NCI-H2196 (cell line): Measurements from ENCODE around the gene IL11RA.
"Not testable (repeated sequence)": the region's sequence is repeated elsewhere in the genome, so short reads cannot be mapped to it uniquely, and the experiment has no call there.

Source experiments
- DNase-seq: peaks from one replicate; lab custom pipeline; 2025; ENCODE audit not compliant: unreplicated experiment; lab: John Stamatoyannopoulos, UW

IL11RA gene

DNA sequence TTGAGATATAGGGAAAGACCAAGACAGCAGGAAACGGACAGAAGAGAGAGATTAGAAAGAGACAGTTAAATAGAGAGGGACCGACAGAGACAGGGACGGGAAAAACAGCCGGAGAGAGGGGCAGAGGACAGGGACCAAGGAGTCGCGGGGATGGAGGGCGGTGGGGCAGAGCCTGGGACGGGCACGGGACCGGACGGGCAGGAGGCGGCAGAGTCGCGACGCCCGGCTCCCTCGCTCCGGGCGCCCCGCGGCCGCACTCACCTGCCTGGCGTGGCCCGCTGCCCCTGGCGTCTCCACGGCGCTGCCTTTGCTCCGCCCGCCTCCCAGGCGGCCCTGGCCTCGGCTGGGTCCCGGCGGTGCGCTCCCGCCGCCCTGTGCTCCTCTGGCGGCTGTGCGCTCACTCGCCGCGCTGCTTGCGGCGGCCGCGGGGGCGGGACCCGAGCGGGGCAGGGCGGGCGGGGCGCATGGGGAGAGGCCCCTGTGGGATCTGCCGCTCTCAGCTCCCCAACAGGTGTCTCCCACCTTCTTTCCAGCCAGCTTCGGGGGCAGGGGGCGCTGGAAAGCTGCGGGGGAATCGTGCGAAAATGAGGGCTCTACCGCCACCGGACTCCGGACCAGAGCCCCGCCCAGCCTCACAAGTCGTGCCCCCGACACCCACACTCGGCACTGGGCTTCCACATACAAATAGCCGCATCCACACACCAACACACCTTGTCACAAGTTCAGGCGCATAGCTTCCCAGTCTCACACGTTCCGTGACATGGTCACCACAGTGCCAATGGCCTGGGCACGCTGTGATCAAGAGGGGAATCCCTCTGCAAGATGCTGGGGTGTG, 23.1 kb upstream of the IL11RA start, which contains the start of gene ARID3C:
TSS of gene ARID3C (minus strand) at position 411 of the 835 bp plus-strand sequence. CDS start 1,052 bp downstream, outside the sequence.
- DNase-seq, result peak; percentile 65

DNA sequence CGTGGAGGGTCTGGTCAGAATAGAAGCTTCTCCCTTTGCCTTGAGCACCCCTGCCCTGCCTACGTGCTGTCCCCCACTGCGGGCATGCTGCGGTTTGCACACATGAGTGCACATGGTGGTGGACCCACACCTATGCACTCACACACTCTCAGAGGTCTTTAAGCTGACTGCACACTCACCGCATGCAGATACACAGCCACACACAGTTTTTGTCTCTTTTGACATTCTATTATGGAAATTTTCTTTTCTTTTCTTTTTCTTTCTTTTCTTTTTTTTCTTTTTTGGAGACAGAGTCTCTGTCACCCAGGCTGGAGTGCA, 22.5 kb upstream of the IL11RA start:
- DNase-seq, result no peak

DNA sequence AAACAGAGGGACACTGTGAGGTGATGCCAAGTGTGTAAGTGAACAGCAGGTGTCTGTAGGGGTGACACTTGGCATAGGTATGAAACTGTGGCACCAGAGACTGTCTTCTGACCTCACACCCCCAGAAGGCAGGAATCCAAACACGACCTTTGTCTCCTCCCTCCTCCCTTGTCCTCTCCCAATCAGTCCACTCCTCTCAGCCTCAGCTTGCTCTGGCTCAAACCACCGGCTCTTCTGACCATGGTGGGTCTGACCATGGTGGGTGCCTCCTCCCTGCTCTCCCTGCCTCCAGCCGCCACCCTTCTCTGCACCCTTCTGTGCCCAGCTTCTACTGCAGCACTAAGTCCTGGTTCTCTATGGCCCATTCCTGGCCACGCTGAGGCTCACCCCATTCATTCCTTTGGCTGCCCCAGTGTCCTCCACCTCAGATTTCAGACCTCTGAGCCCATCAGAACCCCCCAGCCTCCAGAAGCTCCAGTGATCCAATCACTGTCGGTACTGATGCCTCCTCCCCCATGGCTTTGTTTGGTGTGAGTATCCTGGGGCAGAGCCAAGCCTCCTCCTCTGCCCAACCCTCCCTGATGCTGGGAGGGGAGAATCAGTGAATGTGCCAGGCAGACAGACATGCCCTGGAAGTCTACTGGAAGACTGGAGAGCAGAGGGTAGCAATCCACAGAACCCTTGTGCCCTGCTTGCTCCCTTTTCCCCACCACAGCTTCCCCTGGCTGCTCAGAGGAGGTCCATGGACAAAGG, 21.4 kb upstream of the IL11RA start:
- DNase-seq, result peak; percentile 40

DNA sequence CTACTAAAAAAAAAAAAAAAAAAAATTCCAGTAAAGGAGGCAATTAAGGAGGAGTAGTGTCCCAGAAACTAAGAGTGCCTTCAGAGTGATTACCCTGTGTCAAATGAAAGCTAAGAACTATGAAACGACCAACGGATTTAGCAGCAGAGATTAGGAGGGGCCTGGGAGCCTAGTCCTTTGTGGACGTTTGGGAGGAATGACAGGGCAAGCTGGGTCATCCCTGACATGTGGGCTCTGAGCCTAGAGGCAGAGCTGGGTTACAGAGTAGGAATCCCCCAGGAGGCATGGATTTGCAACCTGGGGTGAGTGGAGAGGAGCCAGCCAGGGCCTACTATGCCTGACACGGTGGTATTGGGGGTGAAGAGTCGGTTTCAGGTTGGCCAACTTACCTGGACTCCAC, 18.8 kb upstream of the IL11RA start:
- DNase-seq, result no peak

DNA sequence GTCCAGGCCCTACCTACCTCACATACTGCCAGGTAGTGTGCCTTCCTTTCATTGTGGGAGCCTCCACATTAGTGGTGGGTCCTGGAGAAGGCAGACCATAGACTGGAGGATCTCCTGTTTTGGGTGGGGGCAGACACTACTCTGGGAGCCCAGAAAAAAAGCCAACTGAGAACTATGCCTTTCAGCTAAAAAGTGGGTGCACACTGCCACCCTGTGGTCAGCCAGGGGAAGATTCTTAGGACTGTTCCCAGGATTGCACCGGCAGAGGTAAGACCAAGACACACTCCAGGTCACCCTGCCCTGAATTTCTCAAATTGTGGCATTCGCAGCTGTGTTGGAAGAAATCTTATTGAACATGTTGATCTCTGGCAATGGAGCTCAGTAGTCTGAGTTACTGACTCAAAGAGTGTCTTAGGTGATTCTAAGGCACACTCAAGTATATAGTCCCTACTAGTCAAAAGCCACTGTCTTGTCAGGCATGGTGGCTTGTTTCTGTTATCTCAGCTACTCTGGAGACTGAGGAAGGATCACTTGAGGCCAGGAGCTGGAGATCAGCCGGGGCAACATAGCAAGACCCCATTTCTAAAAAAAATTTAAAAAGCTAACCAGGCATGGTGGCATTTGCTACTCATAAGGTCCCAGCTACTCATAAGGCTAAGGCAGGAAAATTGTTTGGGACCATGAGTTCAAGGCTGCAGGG, 18.0 kb upstream of the IL11RA start:
- DNase-seq, result peak; percentile 61

DNA sequence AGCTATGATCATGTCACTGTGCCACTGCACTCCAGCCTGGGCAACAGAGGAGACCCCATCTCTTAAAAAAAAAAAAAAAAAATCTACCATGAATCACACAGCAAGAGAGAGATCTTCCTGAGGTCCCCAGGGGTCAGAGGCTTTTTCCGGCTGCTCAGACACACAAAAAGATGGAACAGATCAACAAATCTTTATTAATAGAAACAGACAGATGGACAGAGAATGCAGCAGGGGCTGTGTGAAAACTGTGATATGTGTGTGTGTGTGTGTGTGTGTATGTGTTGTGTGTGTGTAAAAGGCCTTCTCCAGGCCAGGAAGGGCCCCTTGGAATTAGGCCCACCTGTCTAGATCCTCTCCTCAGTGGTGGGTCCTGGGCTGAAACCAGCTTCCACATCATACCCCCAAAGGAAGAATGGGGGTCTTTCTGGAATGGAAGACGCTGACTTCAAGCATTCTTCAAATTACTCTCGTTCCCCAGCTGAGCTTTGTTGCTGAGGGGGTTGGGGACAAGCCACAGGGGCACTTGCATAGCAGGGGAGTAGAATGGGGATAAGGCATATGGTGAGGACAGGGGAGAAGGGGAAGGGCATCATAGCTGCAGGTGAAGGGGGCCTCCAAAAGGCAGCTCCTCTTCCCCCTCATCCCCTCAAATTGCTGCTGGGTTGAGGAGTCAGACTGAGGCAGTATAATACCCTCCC, 17.3 kb upstream of the IL11RA start:
- DNase-seq, result no peak

DNA sequence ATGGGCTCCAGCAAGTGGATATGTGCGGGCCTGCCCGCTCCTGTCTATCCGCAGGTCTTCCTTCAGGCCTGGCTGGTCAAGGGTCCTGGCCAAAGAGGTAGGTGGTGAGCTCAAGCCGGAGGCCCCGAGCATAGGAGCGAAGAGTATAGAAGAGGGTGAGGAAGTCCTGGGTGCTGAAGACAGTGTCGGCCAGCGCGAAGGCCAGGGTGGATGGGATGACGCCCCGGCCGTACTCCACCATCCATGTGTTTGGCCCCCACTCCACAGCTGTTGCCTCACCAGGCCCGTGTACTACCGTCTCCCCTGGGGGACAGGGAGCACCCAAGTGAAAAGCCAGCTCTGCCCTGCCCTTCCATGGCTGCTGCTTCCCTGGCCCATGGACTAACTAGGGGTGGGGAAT, 16.4 kb upstream of the IL11RA start:
- no peak for DNase-seq

DNA sequence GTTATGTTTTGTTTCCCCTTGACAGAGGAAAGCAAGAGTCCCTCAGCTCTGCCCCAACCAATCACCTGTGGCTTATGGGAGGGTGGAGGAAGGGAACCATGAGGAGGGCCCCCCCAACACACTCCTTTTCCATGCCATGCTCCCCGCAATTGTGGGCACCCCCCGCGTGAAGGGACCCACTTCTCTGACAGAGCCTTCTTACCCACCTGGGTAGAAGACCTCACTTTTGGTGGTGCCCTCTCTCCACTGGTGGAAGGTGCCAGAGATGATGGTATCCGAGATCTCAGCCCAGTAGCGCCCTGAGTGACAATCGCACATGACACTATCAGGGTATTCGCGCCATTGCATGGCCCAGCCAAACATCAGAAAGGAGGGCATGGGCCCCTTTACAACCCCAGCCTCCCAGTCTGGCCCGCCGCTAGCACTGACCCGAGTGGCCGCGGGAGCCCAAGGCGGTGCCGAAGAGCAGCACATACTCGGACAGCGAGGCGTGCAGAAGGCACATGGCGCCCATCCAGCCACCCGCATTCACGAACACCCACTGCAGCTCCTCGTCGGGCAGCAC, 15.1 kb upstream of the IL11RA start:
- no peak for DNase-seq

DNA sequence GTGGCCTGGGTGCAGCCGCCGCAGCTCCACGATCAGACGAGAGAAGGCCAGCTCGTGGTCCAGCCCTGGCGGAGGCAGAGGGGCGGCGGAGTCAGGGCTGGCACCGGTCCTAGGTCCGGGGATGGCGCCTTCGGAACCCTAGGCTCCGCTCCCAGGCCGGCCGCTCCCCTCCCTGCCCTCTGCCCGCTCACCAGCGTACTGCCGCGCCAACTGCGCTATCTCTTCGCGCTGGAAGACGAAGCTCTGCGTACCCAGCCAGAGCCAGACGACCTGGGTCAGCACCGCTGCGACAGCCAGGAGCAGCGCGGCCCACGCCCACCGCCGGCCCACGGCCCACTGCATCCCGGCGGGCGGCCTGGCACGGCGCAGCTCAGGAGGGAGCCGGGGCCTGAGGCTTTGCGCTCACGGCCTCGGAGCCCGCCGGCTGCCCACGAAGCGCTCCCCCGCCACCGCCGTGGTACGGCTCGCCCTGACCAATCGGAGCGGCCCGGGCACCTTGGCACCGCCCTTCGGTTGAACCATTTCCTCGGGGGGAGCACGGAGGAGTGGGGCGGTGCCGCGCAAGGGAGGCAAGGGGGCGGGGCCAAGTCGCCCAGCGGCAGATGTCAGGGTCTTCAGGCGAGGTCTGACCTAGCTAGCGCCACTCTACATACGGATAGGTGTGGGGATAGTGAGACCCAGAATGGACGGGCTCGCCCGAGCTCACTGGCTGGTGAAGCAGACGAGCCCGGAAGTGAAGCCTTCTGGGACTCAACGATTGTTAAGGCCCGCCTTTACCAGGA, 14.4 kb upstream of the IL11RA start, which contains the start of gene SIGMAR1:
TSS of gene SIGMAR1 (minus strand) at position 432 of the 782 bp plus-strand sequence. CDS start at position 342, 90 bp downstream.
- DNase-seq, result peak; percentile 92

DNA sequence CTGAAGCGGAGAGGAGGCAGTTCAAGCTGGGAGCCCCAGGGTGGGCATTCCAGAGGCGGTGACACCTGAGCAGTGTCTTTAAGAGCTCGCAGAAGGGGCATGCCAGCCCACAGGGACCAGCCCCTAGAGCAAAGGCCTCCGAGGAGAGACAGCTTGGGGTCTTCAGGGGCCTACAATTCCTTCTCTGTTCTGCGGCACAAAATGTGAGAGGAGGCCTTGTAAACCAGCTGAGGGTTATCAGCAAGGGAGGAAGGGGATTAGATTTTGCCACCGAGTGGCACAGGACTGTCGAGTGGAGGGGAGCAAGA, 13.9 kb upstream of the IL11RA start:
- DNase-seq, result no peak

DNA sequence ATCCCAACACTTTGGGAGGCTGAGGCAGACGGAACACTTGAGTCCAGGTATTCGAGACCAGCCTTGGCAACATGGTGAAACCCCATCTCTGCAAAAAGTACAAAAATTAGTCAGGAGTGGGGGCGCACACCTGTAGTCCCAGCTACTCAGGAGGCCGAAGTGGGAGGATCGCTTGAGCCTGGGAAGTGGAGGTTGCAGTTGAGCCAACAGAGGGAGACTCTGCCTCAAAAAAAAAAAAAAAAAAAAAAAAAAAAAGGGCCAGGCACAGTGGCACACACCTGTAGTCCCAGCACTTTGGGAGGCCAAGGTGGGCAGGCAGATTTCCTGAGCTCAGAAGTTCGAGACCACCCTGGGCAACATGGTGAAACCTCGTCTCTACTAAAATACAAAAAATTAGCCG, 12.7 kb upstream of the IL11RA start:
- DNase-seq, result not testable (repeated sequence)

DNA sequence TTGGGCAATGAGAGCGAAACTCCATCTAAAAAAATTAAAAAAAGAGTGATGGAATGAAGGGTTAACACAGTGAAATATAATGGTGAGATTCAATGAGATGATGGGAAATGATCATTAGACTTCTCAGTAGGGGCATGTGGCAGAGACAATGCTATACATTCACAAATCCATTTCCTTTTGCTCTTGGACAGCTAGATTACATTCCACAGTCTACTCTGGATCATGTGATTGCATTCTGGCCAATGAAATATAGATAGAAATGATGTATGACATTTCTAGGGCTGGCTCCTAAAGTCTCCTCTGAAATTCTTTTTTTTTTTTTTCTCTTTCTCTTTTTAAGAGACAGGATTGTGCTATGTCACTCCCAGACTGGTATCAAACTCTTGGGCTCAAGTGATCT, 9.3 kb upstream of the IL11RA start:
- DNase-seq, result no peak

DNA sequence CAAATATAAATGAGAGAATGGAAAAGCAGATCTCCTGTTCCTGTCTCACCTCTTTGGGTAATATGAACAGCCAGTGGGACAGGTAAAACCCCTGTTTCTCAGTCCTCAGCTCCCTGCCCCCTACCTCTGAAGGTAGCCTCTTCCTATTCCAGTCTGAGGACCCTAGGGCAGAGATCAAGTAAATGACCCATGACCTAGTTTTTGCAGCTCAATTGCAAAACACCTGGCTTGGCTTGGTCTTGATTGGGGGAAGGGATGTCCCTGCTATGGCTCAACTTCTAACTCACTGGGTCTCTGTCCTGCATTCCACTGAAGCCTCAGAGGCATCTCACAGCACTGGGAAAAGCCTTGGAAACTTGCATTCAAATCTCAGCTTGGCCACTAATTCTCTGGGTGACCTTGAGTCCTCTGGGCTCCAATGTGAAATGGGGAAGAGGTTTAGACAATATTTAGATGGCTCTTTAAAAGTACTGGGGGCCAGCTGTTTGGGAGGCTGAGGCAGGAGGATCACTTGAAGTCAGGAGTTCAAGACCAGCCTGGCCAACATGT, 7.1 kb upstream of the IL11RA start:
- DNase-seq, result no peak

DNA sequence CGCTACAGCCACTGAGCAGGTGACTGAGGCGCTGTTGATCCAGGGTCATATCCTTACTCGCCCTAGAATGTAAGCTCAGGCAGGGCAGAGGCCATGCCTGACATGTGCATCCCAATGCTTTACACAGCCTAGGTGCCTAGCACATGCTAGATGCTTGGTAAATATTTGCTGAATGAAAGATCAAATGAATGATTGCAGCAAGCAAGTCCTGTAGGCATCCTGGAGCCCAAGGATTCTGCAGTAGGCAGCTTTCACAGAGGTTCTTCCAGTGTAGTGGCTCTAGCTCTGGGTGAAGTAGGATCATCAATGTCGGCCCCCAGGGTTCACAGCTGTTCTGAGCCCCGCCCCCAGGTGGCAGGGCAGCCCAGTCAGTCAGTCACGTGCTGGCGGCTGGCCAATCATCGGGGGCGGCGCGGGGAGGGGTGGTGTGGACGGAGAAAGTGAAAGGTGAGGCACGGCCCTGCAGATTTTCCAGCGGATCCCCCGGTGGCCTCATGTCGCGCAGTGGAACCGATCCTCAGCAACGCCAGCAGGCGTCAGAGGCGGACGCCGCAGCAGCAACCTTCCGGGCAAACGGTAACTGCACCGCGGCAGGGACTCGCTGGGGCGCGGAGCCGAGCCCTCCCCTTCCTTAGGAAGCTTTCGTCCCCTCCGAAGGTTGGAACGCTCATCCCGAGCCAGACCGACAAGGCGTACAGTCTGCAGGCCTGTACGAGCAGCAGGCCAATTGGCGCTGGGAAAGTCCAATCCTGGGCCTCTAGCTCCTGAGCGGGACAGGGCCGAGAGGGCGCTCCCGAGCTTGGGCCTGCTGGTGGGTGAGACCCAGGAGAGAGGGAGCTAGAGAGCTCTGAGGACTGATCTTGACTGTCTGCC, 5.5 kb upstream of the IL11RA start, which contains the start of gene GALT:
TSS of gene GALT (plus strand) at position 465 of the 873 bp plus-strand sequence. CDS start at position 495, 30 bp downstream.
- DNase-seq, result peak; percentile 94

DNA sequence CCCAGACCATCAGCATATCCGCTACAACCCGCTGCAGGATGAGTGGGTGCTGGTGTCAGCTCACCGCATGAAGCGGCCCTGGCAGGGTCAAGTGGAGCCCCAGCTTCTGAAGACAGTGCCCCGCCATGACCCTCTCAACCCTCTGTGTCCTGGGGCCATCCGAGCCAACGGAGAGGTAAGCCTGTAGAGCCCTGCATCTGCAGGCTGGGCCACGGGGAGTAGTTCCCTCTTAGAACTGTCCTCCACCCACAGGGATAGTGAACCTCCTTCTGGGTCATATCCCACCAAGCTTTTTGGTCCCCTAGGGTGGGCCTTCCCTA, 4.9 kb upstream of the IL11RA start:
- no peak for DNase-seq

DNA sequence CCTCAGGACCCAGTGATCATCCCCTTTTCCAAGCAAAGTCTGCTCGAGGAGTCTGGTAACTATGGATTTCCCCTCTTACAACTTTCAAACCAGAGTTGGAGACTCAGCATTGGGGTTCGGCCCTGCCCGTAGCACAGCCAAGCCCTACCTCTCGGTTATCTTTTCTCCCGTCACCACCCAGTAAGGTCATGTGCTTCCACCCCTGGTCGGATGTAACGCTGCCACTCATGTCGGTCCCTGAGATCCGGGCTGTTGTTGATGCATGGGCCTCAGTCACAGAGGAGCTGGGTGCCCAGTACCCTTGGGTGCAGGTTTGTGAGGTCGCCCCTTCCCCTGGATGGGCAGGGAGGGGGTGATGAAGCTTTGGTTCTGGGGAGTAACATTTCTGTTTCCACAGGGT, 4.3 kb upstream of the IL11RA start:
- DNase-seq, result no peak

DNA sequence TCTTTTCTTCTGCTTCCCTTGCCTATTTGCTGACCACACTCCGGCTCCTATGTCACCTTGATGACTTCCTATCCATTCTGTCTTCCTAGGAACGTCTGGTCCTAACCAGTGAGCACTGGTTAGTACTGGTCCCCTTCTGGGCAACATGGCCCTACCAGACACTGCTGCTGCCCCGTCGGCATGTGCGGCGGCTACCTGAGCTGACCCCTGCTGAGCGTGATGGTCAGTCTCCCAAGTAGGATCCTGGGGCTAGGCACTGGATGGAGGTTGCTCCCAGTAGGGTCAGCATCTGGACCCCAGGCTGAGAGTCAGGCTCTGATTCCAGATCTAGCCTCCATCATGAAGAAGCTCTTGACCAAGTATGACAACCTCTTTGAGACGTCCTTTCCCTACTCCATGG, 3.3 kb upstream of the IL11RA start:
- no peak for DNase-seq

DNA sequence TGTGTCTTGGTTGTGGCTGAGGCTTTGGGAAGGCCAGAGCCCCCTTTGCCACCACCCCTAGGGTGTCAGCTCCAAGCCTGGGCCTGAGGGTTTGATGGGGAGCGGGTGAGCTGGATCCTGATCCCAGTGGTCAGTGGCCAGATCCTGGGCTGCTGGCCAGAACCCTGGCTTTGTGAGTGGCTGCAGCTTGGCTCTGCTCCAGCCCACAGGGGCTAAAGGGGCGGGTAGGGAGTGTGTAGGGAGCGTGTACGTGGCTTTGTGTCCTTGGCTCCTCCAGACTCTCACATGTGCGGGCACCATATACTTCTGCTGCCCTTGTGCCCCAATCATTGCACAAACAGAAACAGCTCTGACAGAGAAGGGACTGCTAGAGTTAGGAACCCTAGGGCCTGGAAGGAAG, 1.2 kb upstream of the IL11RA start:
- DNase-seq, result no peak

DNA sequence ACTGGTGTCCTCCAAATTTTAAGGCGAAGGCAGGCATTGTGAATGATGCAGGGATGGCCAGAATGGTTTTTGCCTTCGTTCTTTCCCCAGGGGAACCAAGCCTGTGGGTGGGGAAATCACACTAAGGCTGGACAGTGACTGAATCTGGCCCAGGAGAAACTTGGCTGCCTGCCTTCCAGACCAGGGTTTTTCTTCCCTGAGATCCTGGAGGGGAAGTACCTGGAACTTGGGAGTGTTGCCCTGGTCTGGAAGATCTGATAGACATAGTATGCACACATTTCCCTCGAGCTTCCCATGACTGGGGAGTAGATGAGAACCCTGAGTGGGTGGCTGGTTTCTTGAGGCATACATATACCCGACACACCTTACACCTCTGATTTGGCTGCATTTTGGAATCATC, 664 bp upstream of the IL11RA start:
- no peak for DNase-seq
